NB4 (cell line): ENCODE data around the gene S100B.

ENCODE experiments used
- MYC ChIP-seq: IDR thresholded peaks from 2 replicates; pipeline ENCODE4 v1.6.1; 2011; ENCODE audit warnings: low read depth, low read length
- POLR2A ChIP-seq: IDR thresholded peaks from 2 replicates; pipeline ENCODE4 v1.6.1; 2011; ENCODE audit warnings: mild to moderate bottlenecking; ENCODE audit not compliant: insufficient read length; ENCODE audit errors: extremely low read depth
- TF ChIP-seq, protein P1 (sequence below): IDR thresholded peaks from one replicate; pipeline ENCODE4 v1.5.1; 2012; ENCODE audit warnings: low read depth, low read length
- TF ChIP-seq, protein P2 (sequence below): IDR thresholded peaks from 2 replicates; pipeline ENCODE4 v1.6.1; 2011; ENCODE audit warnings: low read depth, low read length

DNA sequence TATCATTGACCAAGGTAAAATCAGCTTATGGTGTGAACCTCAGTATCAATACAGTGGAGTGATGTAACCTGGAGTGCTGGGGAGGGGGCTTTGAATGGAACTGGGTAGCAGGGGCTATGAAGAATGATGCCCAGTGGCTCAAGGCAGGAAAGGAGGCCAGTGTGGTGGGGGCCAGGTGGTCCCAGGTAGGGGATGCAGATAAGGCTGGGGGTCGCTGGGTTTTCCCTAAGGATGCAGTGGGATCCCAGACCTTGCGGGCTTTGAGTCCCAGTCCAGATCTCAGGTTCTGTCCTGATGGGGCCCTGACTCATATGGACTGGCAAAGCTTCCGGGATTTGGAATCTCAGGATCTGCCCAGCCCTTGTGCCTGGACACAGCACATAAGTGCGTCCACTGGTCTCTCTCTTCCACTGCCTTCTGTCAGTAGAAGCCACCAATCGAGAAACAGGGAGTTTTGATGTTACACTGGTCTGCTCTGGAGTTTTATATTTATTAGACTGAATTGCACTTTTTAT, 52.0 kb downstream of the S100B start:
- TF ChIP-seq, protein P1, sequence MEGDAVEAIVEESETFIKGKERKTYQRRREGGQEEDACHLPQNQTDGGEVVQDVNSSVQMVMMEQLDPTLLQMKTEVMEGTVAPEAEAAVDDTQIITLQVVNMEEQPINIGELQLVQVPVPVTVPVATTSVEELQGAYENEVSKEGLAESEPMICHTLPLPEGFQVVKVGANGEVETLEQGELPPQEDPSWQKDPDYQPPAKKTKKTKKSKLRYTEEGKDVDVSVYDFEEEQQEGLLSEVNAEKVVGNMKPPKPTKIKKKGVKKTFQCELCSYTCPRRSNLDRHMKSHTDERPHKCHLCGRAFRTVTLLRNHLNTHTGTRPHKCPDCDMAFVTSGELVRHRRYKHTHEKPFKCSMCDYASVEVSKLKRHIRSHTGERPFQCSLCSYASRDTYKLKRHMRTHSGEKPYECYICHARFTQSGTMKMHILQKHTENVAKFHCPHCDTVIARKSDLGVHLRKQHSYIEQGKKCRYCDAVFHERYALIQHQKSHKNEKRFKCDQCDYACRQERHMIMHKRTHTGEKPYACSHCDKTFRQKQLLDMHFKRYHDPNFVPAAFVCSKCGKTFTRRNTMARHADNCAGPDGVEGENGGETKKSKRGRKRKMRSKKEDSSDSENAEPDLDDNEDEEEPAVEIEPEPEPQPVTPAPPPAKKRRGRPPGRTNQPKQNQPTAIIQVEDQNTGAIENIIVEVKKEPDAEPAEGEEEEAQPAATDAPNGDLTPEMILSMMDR, result no peak
- no peak for TF ChIP-seq POLR2A
- no peak for TF ChIP-seq MYC
- TF ChIP-seq, protein P2, sequence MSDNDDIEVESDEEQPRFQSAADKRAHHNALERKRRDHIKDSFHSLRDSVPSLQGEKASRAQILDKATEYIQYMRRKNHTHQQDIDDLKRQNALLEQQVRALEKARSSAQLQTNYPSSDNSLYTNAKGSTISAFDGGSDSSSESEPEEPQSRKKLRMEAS, result no peak
